NCI-H1048 (cell line): ENCODE measurements around the gene KLRC2.
"Not testable (repeated sequence)": the region's sequence is repeated elsewhere in the genome, so short reads cannot be mapped to it uniquely, and the experiment has no call there.

Experiments
- DNase-seq: peaks from one replicate; lab custom pipeline; 2025; lab: John Stamatoyannopoulos, UW

Gene KLRC2

GRCh38 chr12:10435816-10436215, at the start of gene KLRC2:
TSS of gene KLRC2 (minus strand) at chr12:10436010. CDS start at chr12:10435986, 24 bp downstream.
- DNase-seq, result not testable (repeated sequence)

GRCh38 chr12:10481901-10482300, 46.1 kb upstream of the KLRC2 start:
- not testable (repeated sequence) for DNase-seq

DNA sequence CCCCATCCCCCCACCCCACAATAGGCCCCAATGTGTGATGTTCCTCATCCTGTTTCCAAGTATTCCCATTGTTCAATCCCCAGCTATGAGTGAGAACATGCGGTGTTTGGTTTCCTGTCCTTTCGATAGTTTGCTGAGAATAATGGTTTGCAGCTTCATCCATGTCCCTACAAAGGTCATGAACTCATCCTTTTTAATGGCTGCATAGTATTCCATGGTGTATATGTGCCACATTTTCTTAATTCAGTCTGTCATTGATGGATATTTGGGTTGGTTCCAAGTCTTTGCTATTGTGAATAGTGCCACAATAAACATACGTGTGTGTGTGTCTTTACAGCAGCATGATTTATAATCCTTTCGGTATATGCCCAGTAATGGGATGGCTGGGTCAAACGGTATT, 37.0 kb upstream of the KLRC2 start:
- DNase-seq, result not testable (repeated sequence)

- DNase-seq, result no peak
Measured at GRCh38 chr12:10469701-10470100, 33.9 kb upstream of the KLRC2 start.

DNA sequence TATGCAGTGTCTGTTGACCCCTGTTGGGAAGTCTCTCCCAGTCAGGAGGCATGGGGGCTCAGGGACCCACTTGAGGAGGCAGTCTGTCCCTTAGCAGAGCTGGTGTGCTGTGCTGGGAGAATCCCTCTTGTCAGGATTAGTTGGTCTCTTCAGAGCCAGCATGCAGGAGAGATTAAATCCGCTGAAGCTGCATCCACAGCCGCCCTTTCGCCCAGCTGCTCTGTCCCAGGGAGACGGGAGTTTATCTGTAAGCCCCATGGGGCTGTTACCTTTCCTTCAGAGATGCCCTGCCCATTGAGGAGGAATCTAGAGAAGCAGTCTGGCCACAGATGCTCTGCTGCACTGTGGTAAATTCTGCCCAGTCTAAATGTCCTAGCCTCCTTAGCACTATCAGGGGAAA, 30.5 kb upstream of the KLRC2 start:
- DNase-seq, result no peak

- no peak for DNase-seq
Measured at GRCh38 chr12:10457760-10458159, 21.9 kb upstream of the KLRC2 start.

DNA sequence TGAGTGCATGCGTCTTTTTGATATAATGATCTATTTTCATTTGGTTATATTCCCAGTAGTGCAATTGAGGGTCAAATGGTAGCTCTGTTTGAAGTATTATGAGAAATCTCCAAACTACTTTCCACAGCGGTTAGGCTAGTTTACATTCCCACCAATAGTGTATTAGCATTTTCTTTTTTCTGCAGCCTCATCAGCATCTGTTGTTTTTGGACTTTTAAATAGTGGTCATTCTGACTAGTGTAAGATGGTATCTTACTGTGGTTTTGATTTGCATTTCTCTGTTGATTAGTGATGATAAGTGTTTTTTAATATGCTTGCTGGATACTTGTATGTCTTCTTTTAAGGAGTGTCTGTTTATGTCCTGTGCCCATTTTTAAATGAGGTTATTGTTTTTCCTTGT, 21.0 kb upstream of the KLRC2 start:
- DNase-seq, result no peak

- DNase-seq, result no peak
Measured at GRCh38 chr12:10455766-10456165, 20.0 kb upstream of the KLRC2 start.

DNA sequence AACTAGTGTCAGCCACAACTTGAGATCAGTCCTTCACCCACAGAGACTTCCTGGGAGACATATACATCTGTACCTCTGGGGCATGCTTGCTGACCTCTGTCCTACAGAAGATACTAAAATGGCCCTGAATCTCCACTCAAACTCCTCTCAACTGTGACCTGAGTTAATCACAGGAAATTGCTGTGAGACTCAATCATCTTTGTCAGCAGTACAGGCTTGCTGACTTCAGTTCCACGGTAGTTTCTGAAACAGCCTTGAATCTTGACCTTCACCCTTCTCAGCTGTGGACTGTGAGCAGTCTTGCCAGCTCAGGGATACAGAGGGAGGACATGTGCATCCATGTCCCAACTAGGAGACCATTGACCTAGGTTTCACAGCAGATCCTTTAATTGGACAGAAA, 18.7 kb upstream of the KLRC2 start:
- no peak for DNase-seq

DNA sequence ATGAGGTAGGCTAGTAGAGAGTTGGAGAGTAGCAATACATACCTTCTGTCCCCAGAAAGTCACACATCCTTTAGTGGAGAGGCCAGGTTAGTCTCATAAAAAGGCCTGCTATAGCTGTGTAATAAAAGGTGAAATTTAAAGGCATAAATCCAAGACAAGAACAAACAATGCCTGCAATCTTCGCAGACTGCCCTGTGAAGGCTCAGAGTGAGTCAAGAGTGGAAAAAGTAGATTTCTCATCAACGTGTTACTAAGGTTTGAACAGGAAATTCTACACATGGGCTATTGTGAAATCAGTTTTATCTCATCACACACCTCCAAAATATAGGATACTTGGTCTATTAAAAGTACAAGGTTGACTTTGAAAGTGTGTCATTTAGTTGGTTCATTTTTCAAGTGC, 17.3 kb upstream of the KLRC2 start, which contains the start of gene KLRC1:
Gene KLRC1, minus strand, starts transcription at position 222 of the 400 bp plus-strand sequence. CDS start 2,221 bp downstream, outside the sequence.
- no peak for DNase-seq

- DNase-seq, result no peak
Measured at GRCh38 chr12:10448236-10448635, 12.4 kb upstream of the KLRC2 start.

- DNase-seq, result not testable (repeated sequence)
Measured at GRCh38 chr12:10446052-10446451, 10.2 kb upstream of the KLRC2 start.

GRCh38 chr12:10441144-10441543, 5.3 kb upstream of the KLRC2 start:
- DNase-seq, result not testable (repeated sequence)

- DNase-seq, result not testable (repeated sequence)
Measured at GRCh38 chr12:10439608-10440274, 3.9 kb upstream of the KLRC2 start.

DNA sequence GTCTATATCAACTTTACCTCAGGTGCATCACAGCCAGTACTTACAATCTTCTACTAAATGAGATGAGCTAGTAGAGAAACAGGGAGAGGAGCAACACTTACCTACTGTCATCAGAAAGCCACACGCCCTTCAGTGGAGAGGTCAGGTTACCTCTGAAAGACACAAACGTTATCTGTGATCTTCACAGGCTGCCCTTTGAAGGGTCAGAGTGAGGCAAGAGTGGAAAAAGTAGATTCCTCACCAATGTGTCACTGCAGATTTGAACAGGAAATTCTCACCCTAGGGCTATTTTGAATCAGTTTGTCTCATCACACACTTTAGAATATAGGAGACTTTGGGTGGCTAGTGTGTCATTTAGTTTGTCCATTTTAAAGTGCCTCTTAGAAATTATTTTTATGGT, 1.8 kb upstream of the KLRC2 start:
- DNase-seq, result not testable (repeated sequence)

DNA sequence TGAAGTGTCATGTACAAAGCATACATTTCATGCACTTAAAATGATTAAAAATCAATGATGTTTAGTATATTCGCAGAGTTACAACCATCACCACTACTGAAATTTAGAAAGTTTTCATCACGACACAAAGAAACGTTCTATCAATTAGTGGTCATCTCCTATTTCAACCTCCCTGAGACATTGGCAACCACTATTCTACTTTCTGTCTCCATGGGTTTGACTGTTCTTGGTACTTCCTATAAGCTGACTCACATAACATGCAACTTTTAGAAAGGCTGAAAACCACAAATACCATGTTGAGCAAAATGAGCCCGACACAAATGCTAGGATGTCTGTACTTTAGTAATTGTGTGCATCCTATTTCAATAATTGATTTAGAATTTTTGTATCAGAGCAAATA, 5.2 kb downstream of the KLRC2 start:
- DNase-seq, result not testable (repeated sequence)

DNA sequence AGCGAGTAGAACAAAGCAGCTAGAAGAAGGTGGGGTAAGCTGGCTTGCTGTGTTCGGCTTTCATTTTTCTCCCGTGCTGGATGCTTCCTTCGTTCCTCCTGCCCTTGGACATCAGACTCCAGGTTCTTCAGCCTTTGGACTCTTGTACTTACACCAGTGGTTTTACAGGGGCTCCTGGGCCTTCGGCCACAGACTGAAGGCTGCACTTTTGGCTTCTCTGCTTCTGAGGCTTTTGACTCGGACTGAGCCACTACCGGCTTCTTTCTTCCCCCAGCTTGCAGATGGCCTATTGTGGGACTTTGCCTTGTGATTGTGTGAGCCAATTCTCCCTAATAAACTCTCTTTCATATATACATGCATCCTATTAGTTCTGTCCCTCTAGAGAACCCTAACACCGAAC, 9.9 kb downstream of the KLRC2 start:
- DNase-seq, result not testable (repeated sequence)

- DNase-seq, result not testable (repeated sequence)
Measured at GRCh38 chr12:10424260-10424899, 11.4 kb downstream of the KLRC2 start.

DNA sequence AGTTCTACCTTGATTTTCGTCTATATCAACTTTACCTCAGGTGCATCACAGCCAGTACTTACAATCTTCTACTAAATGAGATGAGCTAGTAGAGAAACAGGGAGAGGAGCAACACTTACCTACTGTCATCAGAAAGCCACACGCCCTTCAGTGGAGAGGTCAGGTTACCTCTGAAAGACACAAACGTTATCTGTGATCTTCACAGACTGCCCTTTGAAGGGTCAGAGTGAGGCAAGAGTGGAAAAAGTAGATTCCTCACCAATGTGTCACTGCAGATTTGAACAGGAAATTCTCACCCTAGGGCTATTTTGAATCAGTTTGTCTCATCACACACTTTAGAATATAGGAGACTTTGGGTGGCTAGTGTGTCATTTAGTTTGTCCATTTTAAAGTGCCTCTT, 13.7 kb downstream of the KLRC2 start:
- not testable (repeated sequence) for DNase-seq

GRCh38 chr12:10420334-10420733, 15.5 kb downstream of the KLRC2 start, which contains the start of gene KLRC3:
TSS of gene KLRC3 (minus strand) at chr12:10420595. CDS start at chr12:10420550, 45 bp downstream.
- not testable (repeated sequence) for DNase-seq

- no peak for DNase-seq
Measured at GRCh38 chr12:10409392-10409791, 26.4 kb downstream of the KLRC2 start, which contains the start of gene KLRC4. TSS of gene KLRC4 (minus strand) at chr12:10409757. CDS start at chr12:10409575, 182 bp downstream.

DNA sequence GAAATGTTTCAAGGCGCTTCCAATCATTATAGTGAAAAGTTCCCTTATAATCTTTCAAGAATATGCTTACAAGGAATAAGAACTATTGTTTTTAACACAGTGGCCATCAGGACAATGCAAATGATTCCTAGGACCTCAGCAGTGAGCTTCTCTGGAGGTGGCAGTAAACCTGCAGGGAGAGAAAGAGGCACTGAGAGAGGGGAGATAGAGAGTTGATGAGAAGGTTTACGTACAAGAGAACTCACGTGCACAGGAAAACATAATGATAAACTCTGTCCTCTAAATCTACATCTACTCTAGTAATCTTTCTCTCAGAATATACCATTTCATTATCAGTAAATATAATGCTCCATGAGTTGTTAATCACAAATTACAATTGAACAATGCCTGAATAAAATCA, 27.0 kb downstream of the KLRC2 start:
- DNase-seq, result no peak

GRCh38 chr12:10406725-10407124, 29.1 kb downstream of the KLRC2 start:
- DNase-seq, result no peak
